Gastrocnemius medialis (tissue), 4 donors: ENCODE data around the gene DDX3X. TPM values are rescaled to one million over a fixed set of nuclear protein-coding genes. Genes with fewer than 3 reads are reported as not detected.

Experiments used
- ATAC-seq, 2 donors: fragments of 150-250 bp; one replicate each; pipeline ENCODE4 v1.9.1; 2016
- DNase-seq, 2 donors: peaks; one replicate each; pipeline ENCODE4 v3.0.0-alpha.2; 2019
- H3K27ac ChIP-seq, 4 donors: fragments of 200-600 bp; sonication (generic); 1 replicate in 1 of 4; 2 replicates in 3 of 4; pipeline ENCODE4 v1.5.1; 2016 to 2018; ENCODE audit warnings: mild to moderate bottlenecking in 2 of 4, moderate library complexity in 1 of 4
- H3K27me3 ChIP-seq, 3 donors: fragments of 200-600 bp; sonication (generic) in 2 of 3; 1 replicate in 1 of 3; 2 replicates in 2 of 3; pipeline versions ENCODE4 v1.5.1 to v1.6.0; 2016 to 2019; ENCODE audit warnings: mild to moderate bottlenecking in 1 of 3, moderate library complexity in 1 of 3
- H3K36me3 ChIP-seq, 2 donors: fragments of 200-600 bp; sonication (generic) in 1 of 2; one replicate each; pipeline ENCODE4 v1.5.1; 2017 to 2018
- H3K4me1 ChIP-seq, 2 donors: fragments of 200-600 bp; sonication (generic) in 1 of 2; one replicate each; pipeline ENCODE4 v1.5.1; 2016 to 2017; ENCODE audit warnings: mild to moderate bottlenecking in 2 of 2
- H3K4me3 ChIP-seq, 4 donors: fragments of 200-600 bp; sonication (generic) in 3 of 4; 1 replicate in 1 of 4; 2 replicates in 3 of 4; pipeline ENCODE4 v1.5.1; 2016 to 2019; ENCODE audit warnings: mild to moderate bottlenecking in 2 of 4
- H3K9me3 ChIP-seq, 3 donors: fragments of 200-600 bp; sonication (generic) in 2 of 3; 1 replicate in 1 of 3; 2 replicates in 2 of 3; pipeline ENCODE4 v1.5.1; 2016 to 2019
- CTCF ChIP-seq, 5 experiments: fragments of 450-650 bp in 3 of 5; fragments of 200-600 bp in 2 of 5; sonication (generic) in 2 of 5; IDR thresholded peaks in 4 of 5; conservative IDR thresholded peaks in 1 of 5; 1 replicate in 4 of 5; 2 replicates in 1 of 5; pipeline ENCODE4 v1.5.1; 2016 to 2019; ENCODE audit warnings: antibody characterized with exemption in 5 of 5, mild to moderate bottlenecking in 3 of 5, moderate library complexity in 3 of 5
- POLR2A ChIP-seq, 2 donors: fragments of 450-650 bp; IDR thresholded peaks; one replicate each; pipeline ENCODE4 v1.6.1; 2017; ENCODE audit warnings: antibody characterized with exemption in 2 of 2, mild to moderate bottlenecking in 2 of 2, moderate library complexity in 2 of 2
- in situ Hi-C, 4 donors: fragments of 200-750 bp; cut with MboI; loops; one replicate each; pipeline versions ENCODE4 v1.15.0 to v1.8.0; 2017; ENCODE audit warnings: low sequenced_read_pairs in 4 of 4
- intact Hi-C: fragments of 100-400 bp; cut with DNase I; formaldehyde crosslinking; loops from one replicate; pipeline ENCODE4 v1.15.1; 2023; ENCODE audit warnings: low total_unique reads
- total RNA-seq, 4 donors: library from RNA; depleted of rRNA; stranded (reverse); fragments of >200 nt; gene quantifications; one replicate each; pipeline versions ENCODE4 v1.1.0 to v1.2.3, GENCODE V29; 2016

DDX3X gene
- total RNA-seq, 4 donors from 2014 or later = 196 to 331 (median 272) TPM

- Histone ChIP-seq H3K4me1 (peaks cover 0 to 10% of the 10 kb centered on the region in 2 donors), H3K36me3 (peaks cover 9 to 45% of the 10 kb centered on the region in 2 donors), H3K9me3 (no peaks in the 10 kb centered on the region), H3K4me3 (no peak overlapping the region), H3K27ac (no peak overlapping the region), H3K27me3 (no peaks in the 10 kb centered on the region)
- intact Hi-C loops = no loop called here
- TF ChIP-seq CTCF (IDR thresholded peaks at IDR 0.05 in 4 of 5, conservative IDR thresholded peaks at IDR 0.05 in 1 of 5) = no peak
- no peak for TF ChIP-seq POLR2A (IDR thresholded peaks at IDR 0.05)
- in situ Hi-C loops = no loop called here
- DNase-seq (no peak), ATAC-seq (no peak)
Measured at GRCh38 chrX:41350150-41350975, 16.4 kb downstream of the DDX3X start.

GRCh38 chrX:41350976-41351569 lies 17.1 kb downstream of the DDX3X start:
- intact Hi-C loops (no loop called here), in situ Hi-C loops (no loop called here)
- DNase-seq = no peak
- Histone ChIP-seq H3K9me3 (no peaks in the 10 kb centered on the region), H3K27me3 (no peaks in the 10 kb centered on the region), H3K27ac (no peak overlapping the region), H3K4me3 (no peak overlapping the region), H3K4me1 (peaks cover 0 to 10% of the 10 kb centered on the region in 2 donors), H3K36me3 (peaks cover 2 to 38% of the 10 kb centered on the region in 2 donors)
- ATAC-seq = no peak
- no peak for TF ChIP-seq CTCF (IDR thresholded peaks at IDR 0.05 in 4 of 5, conservative IDR thresholded peaks at IDR 0.05 in 1 of 5)
- no peak for TF ChIP-seq POLR2A (IDR thresholded peaks at IDR 0.05)

- no peaks in the 10 kb centered on the region for H3K27me3 ChIP-seq
- TF ChIP-seq CTCF (IDR thresholded peaks at IDR 0.05 in 4 of 5, conservative IDR thresholded peaks at IDR 0.05 in 1 of 5) = no peak
- TF ChIP-seq POLR2A (IDR thresholded peaks at IDR 0.05) = no peak
- H3K4me3 ChIP-seq = no peak overlapping the region
- DNase-seq (no peak), ATAC-seq (no peak)
- no peak overlapping the region for H3K27ac ChIP-seq
- in situ Hi-C loops (no loop called here), intact Hi-C loops (no loop called here)
- H3K36me3 ChIP-seq = peaks cover 0 to 29% of the 10 kb centered on the region in 2 donors
- H3K4me1 ChIP-seq = peaks cover 0 to 10% of the 10 kb centered on the region in 2 donors
- H3K9me3 ChIP-seq = no peaks in the 10 kb centered on the region
Measured at GRCh38 chrX:41351923-41352322, 18.0 kb downstream of the DDX3X start.

- DNase-seq (no peak), ATAC-seq (no peak)
- no peak for TF ChIP-seq POLR2A (IDR thresholded peaks at IDR 0.05)
- TF ChIP-seq CTCF (IDR thresholded peaks at IDR 0.05 in 4 of 5, conservative IDR thresholded peaks at IDR 0.05 in 1 of 5) = no peak
- no peaks in the 10 kb centered on the region for H3K9me3 ChIP-seq
- H3K27me3 ChIP-seq = no peaks in the 10 kb centered on the region
- H3K36me3 ChIP-seq = peaks cover 0 to 25% of the 10 kb centered on the region in 2 donors
- in situ Hi-C loops = no loop called here
- intact Hi-C loops = no loop called here
- no peak overlapping the region for H3K27ac ChIP-seq
- H3K4me3 ChIP-seq = no peak overlapping the region
- peaks cover 0 to 10% of the 10 kb centered on the region in 2 donors for H3K4me1 ChIP-seq
Measured at GRCh38 chrX:41352329-41352838, 18.4 kb downstream of the DDX3X start.
